Erythroblast (primary cell): ENCODE measurements around the gene RNF44.

Experiments used
- GATA1 ChIP-seq: IDR thresholded peaks from 2 replicates; pipeline ENCODE4 v1.6.1; 2011; ENCODE audit warnings: low read depth, mild to moderate bottlenecking, control low read depth, low read length, moderate library complexity
- POLR2A ChIP-seq: IDR thresholded peaks from 2 replicates; pipeline ENCODE4 v1.6.1; 2011; ENCODE audit warnings: mild to moderate bottlenecking, low read length

DNA sequence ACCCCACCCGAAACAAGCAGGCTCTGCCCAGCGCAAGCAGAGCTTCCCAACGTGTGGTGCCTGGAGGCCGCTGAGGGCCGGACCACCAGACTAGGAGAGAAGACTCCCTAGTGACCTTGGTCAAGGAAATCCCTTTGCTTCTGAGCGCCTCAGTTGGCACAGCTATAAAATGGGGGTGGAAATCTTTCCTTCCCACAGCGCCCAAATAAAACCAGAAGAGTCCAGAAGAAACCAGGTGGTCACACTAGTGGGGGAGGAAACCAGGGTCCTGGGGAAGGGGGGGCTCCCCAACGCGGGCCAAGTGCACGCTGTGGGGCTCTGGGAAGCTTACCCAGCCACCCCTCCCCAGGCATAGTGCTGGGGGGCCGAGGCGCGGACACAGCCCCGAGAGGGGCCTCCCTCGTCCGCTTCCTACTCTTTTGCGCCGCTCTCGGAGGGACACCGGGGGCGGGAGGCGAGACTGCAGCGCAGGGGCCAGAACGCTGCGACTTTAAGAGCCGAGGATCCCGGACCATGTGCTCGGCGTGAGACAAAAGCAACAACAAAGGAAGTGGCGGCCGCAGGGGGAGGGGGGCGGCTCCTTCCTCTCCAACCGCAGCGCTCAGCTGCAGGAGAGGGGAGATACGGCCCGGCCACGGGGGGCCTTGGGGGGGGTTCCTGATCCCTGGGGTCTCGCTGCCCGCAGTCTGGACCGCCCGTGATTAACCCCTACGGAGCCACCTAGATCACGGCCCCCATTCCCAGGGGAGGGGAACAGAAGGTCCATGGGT is 885 bp downstream of the RNF44 start:
- TF ChIP-seq POLR2A: no peak
- no peak for TF ChIP-seq GATA1
